ENCODE data around the gene DROSHA.
A peak's percentile ranks its signal among the peaks of the same experiment; 100 is the strongest.
"Not testable (repeated sequence)": the region's sequence is repeated elsewhere in the genome, so short reads cannot be mapped to it uniquely, and the experiment has no call there.

The DROSHA gene

GRCh38 chr5:31381299-31381698, 150.6 kb downstream of the DROSHA start:
- DNase-seq (ENCODE audit: low spot score) = no peak

GRCh38 chr5:31380049-31380448, 151.8 kb downstream of the DROSHA start:
- DNase-seq (ENCODE audit: low spot score) = no peak

- DNase-seq (ENCODE audit: low spot score) = no peak
These were observed 153.1 kb downstream of the DROSHA start for GRCh38 chr5:31378838-31379237.

- DNase-seq (ENCODE audit: low spot score) = no peak
These were observed 153.8 kb downstream of the DROSHA start for GRCh38 chr5:31378136-31378535.

- DNase-seq (ENCODE audit: low spot score) = no peak
These were observed 154.5 kb downstream of the DROSHA start for GRCh38 chr5:31377274-31377946.

- no peak for DNase-seq (ENCODE audit: low spot score)
These were observed 155.7 kb downstream of the DROSHA start for GRCh38 chr5:31375999-31376720.

GRCh38 chr5:31372124-31372523, 159.8 kb downstream of the DROSHA start:
- no peak for DNase-seq (ENCODE audit: low spot score)

GRCh38 chr5:31366941-31367340, 165.0 kb downstream of the DROSHA start:
- peak; percentile 9 for DNase-seq (ENCODE audit: low spot score)

GRCh38 chr5:31365776-31366175, 166.1 kb downstream of the DROSHA start:
- DNase-seq (ENCODE audit: low spot score) = no peak

- DNase-seq (ENCODE audit: low spot score) = no peak
These were observed 166.8 kb downstream of the DROSHA start for GRCh38 chr5:31364881-31365636.

- DNase-seq (ENCODE audit: low spot score) = no peak
These were observed 168.8 kb downstream of the DROSHA start for GRCh38 chr5:31362931-31363568.

GRCh38 chr5:31362529-31362900, 169.4 kb downstream of the DROSHA start:
- no peak for DNase-seq (ENCODE audit: low spot score)

- not testable (repeated sequence) for DNase-seq (ENCODE audit: low spot score)
These were observed 170.0 kb downstream of the DROSHA start for GRCh38 chr5:31361704-31362528.

GRCh38 chr5:31361234-31361633, 170.7 kb downstream of the DROSHA start:
- no peak for DNase-seq (ENCODE audit: low spot score)

GRCh38 chr5:31359839-31360238, 172.1 kb downstream of the DROSHA start:
- DNase-seq (ENCODE audit: low spot score) = no peak

GRCh38 chr5:31357038-31357437, 174.9 kb downstream of the DROSHA start:
- no peak for DNase-seq (ENCODE audit: low spot score)

- DNase-seq (ENCODE audit: low spot score) = no peak
These were observed 176.6 kb downstream of the DROSHA start for GRCh38 chr5:31355337-31355736.

Measured in pons (tissue), 1 donor.